CD8-positive, alpha-beta memory T cell (primary cell): ENCODE results near the gene PTK7. TPM values are rescaled to one million over a fixed set of nuclear protein-coding genes. Genes with fewer than 3 reads are reported as not detected.
"Not testable (repeated sequence)": the region's sequence is repeated elsewhere in the genome, so short reads cannot be mapped to it uniquely, and the experiment has no call there.

Experiments used
- CTCF ChIA-PET: fragments of 350-600 bp; sonication (Branson Sonifier 250); formaldehyde crosslinking; loops from one replicate; lab custom pipeline; 2021; ENCODE audit warnings: antibody characterized with exemption; lab: Charles Lee
- POLR2A ChIA-PET: fragments of 350-600 bp; sonication (Branson Sonifier 250); formaldehyde crosslinking; loops from one replicate; lab custom pipeline; 2021; ENCODE audit warnings: antibody characterized with exemption; lab: Charles Lee
- DNase-seq, 5 donors: peaks; one replicate each; pipeline versions ENCODE4 v3.0.0 to v3.0.0-alpha.2; 2020 to 2022; ENCODE audit warnings: mixed read lengths in 1 of 5
- H3K27ac ChIP-seq: one replicate; pipeline ENCODE4 v1.7.0; 2013; ENCODE audit warnings: low read depth, mild to moderate bottlenecking, low read length, moderate library complexity
- H3K27me3 ChIP-seq: 2 replicates; pipeline ENCODE4 v1.7.0; 2013; ENCODE audit warnings: low read length, mild to moderate bottlenecking; ENCODE audit not compliant: insufficient read depth, poor library complexity, severe bottlenecking
- H3K36me3 ChIP-seq: 2 replicates; pipeline ENCODE4 v1.7.0; 2013; ENCODE audit warnings: mild to moderate bottlenecking, low read length, moderate library complexity; ENCODE audit not compliant: insufficient read depth
- H3K4me1 ChIP-seq: 2 replicates; pipeline ENCODE4 v1.7.0; 2013; ENCODE audit warnings: mild to moderate bottlenecking, low read length, moderate library complexity; ENCODE audit not compliant: insufficient read depth
- H3K4me3 ChIP-seq: 2 replicates; pipeline ENCODE4 v1.7.0; 2013; ENCODE audit warnings: mild to moderate bottlenecking, low read length
- H3K9me3 ChIP-seq: 2 replicates; pipeline ENCODE4 v1.7.0; 2013; ENCODE audit warnings: mild to moderate bottlenecking, low read length
- H3K27ac Mint-ChIP-seq, 8 donors: one replicate each; pipeline ENCODE4 v1.8.0; 2020 to 2021; ENCODE audit warnings: mixed read lengths in 8 of 8, mild to moderate bottlenecking in 6 of 8, inconsistent platforms in 3 of 8, moderate library complexity in 3 of 8
- H3K27me3 Mint-ChIP-seq, 2 donors: one replicate each; pipeline ENCODE4 v1.8.0; 2020 to 2021; ENCODE audit warnings: mixed read lengths in 2 of 2, mild to moderate bottlenecking in 1 of 2, moderate library complexity in 1 of 2
- H3K36me3 Mint-ChIP-seq, 3 donors: one replicate each; pipeline ENCODE4 v1.8.0; 2020 to 2021; ENCODE audit warnings: mixed read lengths in 3 of 3, inconsistent platforms in 1 of 3, mild to moderate bottlenecking in 1 of 3
- H3K4me1 Mint-ChIP-seq, 3 donors: one replicate each; pipeline ENCODE4 v1.8.0; 2020 to 2021; ENCODE audit warnings: mixed read lengths in 3 of 3, inconsistent platforms in 1 of 3, mild to moderate bottlenecking in 1 of 3
- H3K4me3 Mint-ChIP-seq, 7 donors: one replicate each; pipeline ENCODE4 v1.8.0; 2020 to 2021; ENCODE audit warnings: mixed read lengths in 7 of 7, mild to moderate bottlenecking in 6 of 7, moderate library complexity in 4 of 7, inconsistent platforms in 2 of 7
- H3K9me3 Mint-ChIP-seq, 5 donors: one replicate each; pipeline ENCODE4 v1.8.0; 2020 to 2022; ENCODE audit warnings: mixed read lengths in 5 of 5, mild to moderate bottlenecking in 3 of 5, moderate library complexity in 2 of 5, inconsistent platforms in 1 of 5
- polyA plus RNA-seq: library from polyadenylated mRNA; unstranded; fragments of 300-500 nt; fragmentation: Illumina TruSeq; gene quantifications from one replicate; pipeline ENCODE4 v1.2.3, GENCODE V29; 2021
- total RNA-seq, 2 experiments: library from RNA; stranded (reverse); gene quantifications; one replicate each; pipeline ENCODE4 v1.2.3, GENCODE V29; 2021

Gene PTK7
- total and polyA plus RNA-seq, 3 experiments from 2014 or later, result 1.6 to 1.9 (median 1.6) TPM

- POLR2A ChIA-PET, H3K4me3 Mint-ChIP-seq, H3K27ac ChIP-seq, H3K9me3 Mint-ChIP-seq, H3K4me3 ChIP-seq, H3K27ac Mint-ChIP-seq, H3K36me3 Mint-ChIP-seq, CTCF ChIA-PET, H3K27me3 ChIP-seq, H3K27me3 Mint-ChIP-seq, DNase-seq, H3K9me3 ChIP-seq, H3K36me3 ChIP-seq, H3K4me1 ChIP-seq, H3K4me1 Mint-ChIP-seq: not testable (repeated sequence)
These were observed 41.4 kb downstream of the PTK7 start for GRCh38 chr6:43117466-43117865.

- H3K9me3 ChIP-seq, result no peaks in the 10 kb centered on the region
- Mint-ChIP-seq H3K9me3 (no peaks in the 10 kb centered on the region), H3K27me3 (peaks cover 6 to 9% of the 10 kb centered on the region in 2 donors), H3K4me1 (no peaks in the 10 kb centered on the region), H3K4me3 (no peak overlapping the region), H3K27ac (no peak overlapping the region), H3K36me3 (no peaks in the 10 kb centered on the region)
- no peaks in the 10 kb centered on the region for H3K4me1 ChIP-seq
- no peak overlapping the region for H3K4me3 ChIP-seq
- H3K27ac ChIP-seq, result no peak overlapping the region
- ChIA-PET POLR2A (no interaction called here), CTCF (no interaction called here)
- no peaks in the 10 kb centered on the region for H3K36me3 ChIP-seq
- H3K27me3 ChIP-seq, result no peaks in the 10 kb centered on the region
- DNase-seq, result no peak
These were observed 43.4 kb downstream of the PTK7 start for GRCh38 chr6:43119482-43119881.

GRCh38 chr6:43120101-43120763 is 44.1 kb downstream of the PTK7 start:
- Mint-ChIP-seq H3K27ac (no peak overlapping the region), H3K4me3 (no peak overlapping the region), H3K36me3 (no peaks in the 10 kb centered on the region), H3K4me1 (no peaks in the 10 kb centered on the region), H3K9me3 (no peaks in the 10 kb centered on the region), H3K27me3 (peaks cover 6 to 9% of the 10 kb centered on the region in 2 donors)
- POLR2A ChIA-PET, result no interaction called here
- CTCF ChIA-PET, result interaction anchor here (1.1 kb wide), 1 partner anchor 157 kb away, joined by 3 read pairs; no protein-coding TSS in a partner anchor
- Histone ChIP-seq H3K4me3 (no peak overlapping the region), H3K27me3 (no peaks in the 10 kb centered on the region), H3K4me1 (no peaks in the 10 kb centered on the region), H3K36me3 (no peaks in the 10 kb centered on the region), H3K9me3 (no peaks in the 10 kb centered on the region), H3K27ac (no peak overlapping the region)
- no peak for DNase-seq

GRCh38 chr6:43120944-43121913 is 45.1 kb downstream of the PTK7 start:
- DNase-seq, result no peak
- no peak overlapping the region for H3K27ac ChIP-seq

GRCh38 chr6:43122146-43122545 is 46.0 kb downstream of the PTK7 start:
- Mint-ChIP-seq H3K4me1 (no peaks in the 10 kb centered on the region), H3K27ac (no peak overlapping the region), H3K36me3 (no peaks in the 10 kb centered on the region), H3K4me3 (no peak overlapping the region), H3K27me3 (peaks cover 5 to 9% of the 10 kb centered on the region in 2 donors), H3K9me3 (no peaks in the 10 kb centered on the region)
- Histone ChIP-seq H3K27me3 (no peaks in the 10 kb centered on the region), H3K4me3 (no peak overlapping the region), H3K4me1 (no peaks in the 10 kb centered on the region), H3K36me3 (no peaks in the 10 kb centered on the region), H3K9me3 (no peaks in the 10 kb centered on the region), H3K27ac (no peak overlapping the region)
- ChIA-PET CTCF (no interaction called here), POLR2A (interaction anchor here (0.7 kb wide), 1 partner anchor 286 kb away, joined by 6 read pairs; no protein-coding TSS in a partner anchor)
- no peak for DNase-seq

More at GRCh38 chr6:43120944-43121913, 45.1 kb downstream of the PTK7 start:
- POLR2A ChIA-PET, result no interaction called here
- Histone ChIP-seq H3K4me1 (no peaks in the 10 kb centered on the region), H3K9me3 (no peaks in the 10 kb centered on the region), H3K36me3 (no peaks in the 10 kb centered on the region), H3K27me3 (no peaks in the 10 kb centered on the region), H3K4me3 (no peak overlapping the region)
- no peak overlapping the region for H3K4me3 Mint-ChIP-seq
- no peaks in the 10 kb centered on the region for H3K36me3 Mint-ChIP-seq
- CTCF ChIA-PET, result interaction anchor here (1.1 kb wide), 1 partner anchor 158 kb away, joined by 3 read pairs; no protein-coding TSS in a partner anchor
- peaks cover 5 to 9% of the 10 kb centered on the region in 2 donors for H3K27me3 Mint-ChIP-seq
- no peaks in the 10 kb centered on the region for H3K4me1 Mint-ChIP-seq
- no peaks in the 10 kb centered on the region for H3K9me3 Mint-ChIP-seq
- no peak overlapping the region for H3K27ac Mint-ChIP-seq

GRCh38 chr6:43123461-43124314 is 47.6 kb downstream of the PTK7 start:
- ChIA-PET POLR2A (no interaction called here), CTCF (interaction anchor here (1.2 kb wide), 2 partner anchors 10 to 20 kb away, joined by 3 read pairs; no protein-coding TSS in a partner anchor)
- no peak overlapping the region for H3K27ac Mint-ChIP-seq
- H3K4me1 Mint-ChIP-seq, result no peaks in the 10 kb centered on the region
- no peaks in the 10 kb centered on the region for H3K9me3 Mint-ChIP-seq
- Histone ChIP-seq H3K4me1 (no peaks in the 10 kb centered on the region), H3K36me3 (no peaks in the 10 kb centered on the region), H3K4me3 (no peak overlapping the region), H3K27me3 (no peaks in the 10 kb centered on the region), H3K9me3 (no peaks in the 10 kb centered on the region), H3K27ac (no peak overlapping the region)
- H3K36me3 Mint-ChIP-seq, result no peaks in the 10 kb centered on the region
- H3K27me3 Mint-ChIP-seq, result peaks cover 5 to 9% of the 10 kb centered on the region in 2 donors
- DNase-seq, result no peak
- H3K4me3 Mint-ChIP-seq, result no peak overlapping the region

GRCh38 chr6:43124481-43124880 is 48.4 kb downstream of the PTK7 start:
- Histone ChIP-seq H3K4me3 (no peak overlapping the region), H3K9me3 (no peaks in the 10 kb centered on the region), H3K27me3 (no peaks in the 10 kb centered on the region), H3K27ac (no peak overlapping the region), H3K4me1 (no peaks in the 10 kb centered on the region), H3K36me3 (no peaks in the 10 kb centered on the region)
- no peak overlapping the region for H3K4me3 Mint-ChIP-seq
- no peaks in the 10 kb centered on the region for H3K36me3 Mint-ChIP-seq
- DNase-seq, result no peak
- H3K9me3 Mint-ChIP-seq, result no peaks in the 10 kb centered on the region
- H3K27ac Mint-ChIP-seq, result no peak overlapping the region
- ChIA-PET CTCF (interaction anchor here (1.2 kb wide), 1 partner anchor 11 kb away, joined by 3 read pairs; no protein-coding TSS in a partner anchor), POLR2A (no interaction called here)
- no peaks in the 10 kb centered on the region for H3K4me1 Mint-ChIP-seq
- H3K27me3 Mint-ChIP-seq, result peaks cover 5 to 9% of the 10 kb centered on the region in 2 donors
